Stimulated activated naive B cell treated with anti-CD40 and anti-IgM and Interleukin-4, amounts not matched to agents 10 μg/mL and 1 μg/mL and 100 μg/mL, for 72 hours (primary cell): ENCODE measurements around the gene RASA4B.
A peak's percentile ranks its signal among the peaks of the same experiment; 100 is the strongest.
"Not testable (repeated sequence)": the region's sequence is repeated elsewhere in the genome, so short reads cannot be mapped to it uniquely, and the experiment has no call there.

Source experiments
- ATAC-seq, 2 donors: fragments of 150-1000 bp; cut with Tn5 transposase; replicated peaks; 2 replicates each; pipeline ENCODE4 v1.10.0; 2021; ENCODE audit warnings: moderate library complexity in 1 of 2
- DNase-seq: peaks from one replicate; pipeline ENCODE4 v3.0.0; 2021
- H3K27ac Mint-ChIP-seq: one replicate; pipeline ENCODE4 v1.8.0; 2022; ENCODE audit warnings: mild to moderate bottlenecking, mixed read lengths
- H3K27me3 Mint-ChIP-seq, 2 donors: one replicate each; pipeline ENCODE4 v1.8.0; 2022; ENCODE audit warnings: mixed read lengths in 2 of 2
- H3K36me3 Mint-ChIP-seq, 2 donors: one replicate each; pipeline ENCODE4 v1.8.0; 2022; ENCODE audit warnings: mixed read lengths in 2 of 2, mild to moderate bottlenecking in 1 of 2
- H3K4me1 Mint-ChIP-seq, 2 donors: one replicate each; pipeline ENCODE4 v1.8.0; 2022; ENCODE audit warnings: mixed read lengths in 2 of 2, mild to moderate bottlenecking in 1 of 2
- H3K4me3 Mint-ChIP-seq, 2 donors: one replicate each; pipeline ENCODE4 v1.8.0; 2022; ENCODE audit warnings: mild to moderate bottlenecking in 2 of 2, mixed read lengths in 2 of 2, moderate library complexity in 1 of 2
- H3K9me3 Mint-ChIP-seq, 2 donors: one replicate each; pipeline ENCODE4 v1.8.0; 2022; ENCODE audit warnings: mixed read lengths in 2 of 2, mild to moderate bottlenecking in 1 of 2

Gene RASA4B

DNA sequence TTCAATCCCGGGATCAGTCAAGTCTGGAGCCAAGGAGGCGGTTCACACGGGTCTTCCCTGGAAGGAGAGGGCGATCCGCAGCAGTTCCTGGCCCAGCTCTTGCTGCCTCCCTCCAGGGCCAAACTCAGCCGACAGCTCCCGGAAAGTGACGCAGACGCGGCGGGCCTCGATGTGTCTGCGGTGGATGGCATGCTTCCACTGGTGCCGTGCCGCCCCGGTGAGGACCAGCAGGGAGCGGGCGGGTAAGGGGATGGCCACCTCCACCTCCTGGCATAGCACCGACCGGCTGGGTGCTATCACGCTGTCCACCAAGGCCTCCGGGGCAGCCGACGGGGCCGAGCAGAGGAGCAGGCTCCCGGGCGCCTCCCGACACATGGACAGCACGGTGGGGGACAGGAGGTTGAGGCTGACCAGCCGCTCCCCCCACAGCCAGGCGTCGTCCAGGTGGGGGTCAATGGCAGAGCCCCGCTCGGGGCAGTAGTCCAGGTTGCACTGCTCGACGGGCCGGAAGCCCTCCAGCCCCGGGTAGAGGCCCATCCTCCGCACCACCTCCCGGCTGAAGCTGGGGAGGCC, 60.1 kb downstream of the RASA4B start:
- Mint-ChIP-seq H3K27me3 (no peaks in the 10 kb centered on the region), H3K4me3 (no peak overlapping the region), H3K4me1 (peaks cover 11 to 16% of the 10 kb centered on the region in 2 donors), H3K27ac (no peak overlapping the region), H3K36me3 (peaks cover 35% of the 10 kb centered on the region in 2 donors), H3K9me3 (no peaks in the 10 kb centered on the region)
- no peak for ATAC-seq
- DNase-seq = no peak

DNA sequence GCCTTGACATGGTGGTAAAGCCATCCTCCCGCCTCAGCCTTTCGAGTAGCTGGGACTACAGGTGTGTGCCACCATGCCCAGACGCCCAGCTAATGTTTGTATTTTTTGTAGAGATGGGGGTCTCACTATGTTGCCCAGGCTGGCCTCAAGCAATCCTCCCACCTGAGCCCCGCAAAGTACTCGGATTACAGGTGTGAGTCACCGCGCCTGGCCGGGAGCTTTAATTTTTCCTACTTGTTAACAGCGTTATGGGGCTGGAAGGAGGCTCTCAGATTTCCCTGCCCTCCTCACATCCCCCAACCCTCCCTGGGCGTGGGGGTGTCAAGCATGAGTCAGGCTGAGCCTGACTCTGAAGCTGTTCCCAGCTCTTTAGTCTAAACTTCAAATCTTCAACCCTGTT, 61.2 kb downstream of the RASA4B start:
- Mint-ChIP-seq H3K4me1 (peaks cover 7 to 8% of the 10 kb centered on the region in 2 donors), H3K27ac (no peak overlapping the region), H3K4me3 (no peak overlapping the region), H3K9me3 (no peaks in the 10 kb centered on the region), H3K36me3 (peaks cover 32 to 33% of the 10 kb centered on the region in 2 donors), H3K27me3 (no peaks in the 10 kb centered on the region)
- DNase-seq = no peak
- ATAC-seq = peak in 1 of 2 donors; percentile 12

DNA sequence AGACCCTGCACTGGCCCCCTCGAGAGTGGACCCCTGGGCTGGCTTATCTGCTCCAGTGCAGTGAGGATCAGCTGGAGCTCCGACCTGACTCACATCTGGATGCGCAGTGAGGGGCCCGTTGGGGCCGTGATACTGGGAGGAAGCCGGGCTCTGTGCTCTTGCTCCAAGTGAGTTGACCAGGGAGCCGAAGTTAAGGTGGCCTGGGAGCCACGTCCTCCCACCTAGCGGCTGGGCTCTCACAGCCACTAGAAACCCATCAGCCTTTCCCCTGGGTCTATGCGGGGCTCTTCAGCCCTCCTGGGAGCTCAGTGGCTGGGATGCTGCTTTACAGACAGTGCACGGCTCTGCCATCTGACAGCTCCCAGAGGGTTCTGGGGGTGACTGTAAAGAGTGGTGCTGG, 62.0 kb downstream of the RASA4B start:
- Mint-ChIP-seq H3K36me3 (peaks cover 30% of the 10 kb centered on the region in 2 donors), H3K9me3 (no peaks in the 10 kb centered on the region), H3K27me3 (no peaks in the 10 kb centered on the region), H3K4me1 (peaks cover 4% of the 10 kb centered on the region in 2 donors), H3K27ac (peak overlapping the region; percentile 0), H3K4me3 (no peak overlapping the region)
- ATAC-seq (peak; percentile 17 to 26), DNase-seq (no peak)

DNA sequence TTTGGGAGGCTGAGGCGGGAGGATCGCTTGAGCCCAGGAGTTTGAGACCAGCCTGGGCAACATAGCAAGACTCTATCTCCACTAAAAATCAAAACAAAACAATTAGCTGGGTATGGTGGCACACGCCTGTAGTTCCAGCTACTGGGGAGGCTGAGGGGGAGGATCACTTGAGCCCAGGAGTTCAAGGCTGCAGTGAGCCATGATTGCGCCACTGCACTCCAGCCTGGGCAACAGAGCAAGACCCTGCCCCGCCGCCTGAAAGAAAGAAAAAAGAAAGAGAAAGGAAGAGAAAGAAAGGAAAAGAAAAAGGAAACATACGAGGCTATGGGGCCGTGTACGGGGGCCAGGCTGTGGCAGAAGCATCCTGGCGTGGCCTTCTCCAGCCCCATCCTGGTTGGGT, 62.6 kb downstream of the RASA4B start:
- not testable (repeated sequence) for H3K4me1 Mint-ChIP-seq, DNase-seq, H3K9me3 Mint-ChIP-seq, ATAC-seq, H3K4me3 Mint-ChIP-seq, H3K27me3 Mint-ChIP-seq
- peaks cover 33 to 34% of the 10 kb centered on the region in 2 donors for H3K36me3 Mint-ChIP-seq
- H3K27ac Mint-ChIP-seq = peak overlapping the region; percentile 0

DNA sequence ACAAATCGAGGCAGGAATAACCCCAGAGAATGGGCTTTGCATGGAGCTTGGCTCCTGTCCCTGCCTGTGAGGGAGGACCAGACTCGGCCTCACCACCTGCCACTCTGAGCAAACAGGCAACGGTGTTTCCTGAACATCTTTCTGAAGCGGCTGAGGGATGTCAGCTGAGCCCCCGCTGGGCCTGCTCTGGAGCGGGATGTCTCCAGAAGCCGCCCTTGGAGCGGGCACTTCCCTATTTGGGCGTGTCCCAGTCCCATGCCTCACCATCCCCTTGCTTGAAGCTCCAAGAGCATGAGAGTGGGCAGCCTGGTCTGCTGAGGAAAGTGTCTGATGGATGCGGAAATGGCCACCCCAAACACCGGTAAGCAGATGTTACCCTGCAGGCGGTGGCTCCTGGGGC, 63.1 kb downstream of the RASA4B start:
- Mint-ChIP-seq H3K36me3 (peaks cover 31% of the 10 kb centered on the region in 2 donors), H3K9me3 (no peaks in the 10 kb centered on the region), H3K27me3 (no peaks in the 10 kb centered on the region), H3K27ac (no peak overlapping the region), H3K4me1 (peaks cover 5 to 8% of the 10 kb centered on the region in 2 donors), H3K4me3 (no peak overlapping the region)
- DNase-seq (no peak), ATAC-seq (no peak)

DNA sequence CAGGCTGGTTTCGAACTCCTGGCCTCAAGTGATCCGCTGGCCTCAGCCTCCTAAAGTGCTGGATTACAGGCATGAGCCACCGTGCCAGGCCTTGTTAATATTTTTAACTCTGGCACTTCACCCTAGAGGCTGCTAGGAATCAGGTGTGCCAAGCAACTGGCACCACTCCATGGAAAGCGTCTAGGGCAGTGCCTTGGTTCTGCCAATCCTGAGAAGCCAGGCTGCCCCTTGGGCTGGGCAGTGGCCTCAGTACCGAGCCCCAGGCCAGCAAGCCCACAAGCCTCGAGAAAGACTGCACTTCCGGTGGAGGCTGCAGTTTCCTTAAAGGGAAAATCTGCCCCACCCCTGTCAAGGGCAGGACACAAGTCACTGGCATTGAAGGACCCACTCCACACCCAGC, 64.3 kb downstream of the RASA4B start:
- no peak overlapping the region for H3K27ac Mint-ChIP-seq
- no peak overlapping the region for H3K4me3 Mint-ChIP-seq
- no peak for ATAC-seq
- H3K9me3 Mint-ChIP-seq = no peaks in the 10 kb centered on the region
- no peaks in the 10 kb centered on the region for H3K27me3 Mint-ChIP-seq
- peaks cover 30 to 31% of the 10 kb centered on the region in 2 donors for H3K36me3 Mint-ChIP-seq
- no peak for DNase-seq
- peaks cover 7 to 8% of the 10 kb centered on the region in 2 donors for H3K4me1 Mint-ChIP-seq

DNA sequence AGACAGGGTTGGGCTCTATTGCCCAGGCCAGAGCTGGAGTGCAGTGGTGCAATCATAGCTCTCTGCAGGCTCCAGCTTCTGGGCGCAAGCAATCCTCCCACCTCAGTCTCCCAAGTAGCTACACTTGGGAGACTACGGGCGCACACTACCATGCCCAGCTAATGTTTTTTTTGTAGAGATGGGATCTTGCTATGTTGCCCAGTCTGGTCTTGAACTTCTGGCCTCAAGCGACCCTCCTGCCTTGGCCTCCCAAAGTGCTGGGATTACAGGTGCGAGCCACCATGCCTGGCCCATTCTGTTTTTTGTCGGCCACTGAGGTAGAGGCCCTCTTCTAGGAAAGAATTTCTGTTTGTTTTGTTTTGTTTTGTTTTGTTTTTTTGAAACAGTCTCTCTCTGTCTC, 65.1 kb downstream of the RASA4B start:
- ATAC-seq = no peak
- Mint-ChIP-seq H3K27ac (peak overlapping the region; percentile 42), H3K36me3 (peaks cover 29% of the 10 kb centered on the region in 2 donors), H3K4me1 (peaks cover 11% of the 10 kb centered on the region in 2 donors), H3K27me3 (no peaks in the 10 kb centered on the region), H3K9me3 (no peaks in the 10 kb centered on the region), H3K4me3 (no peak overlapping the region)
- DNase-seq = no peak

DNA sequence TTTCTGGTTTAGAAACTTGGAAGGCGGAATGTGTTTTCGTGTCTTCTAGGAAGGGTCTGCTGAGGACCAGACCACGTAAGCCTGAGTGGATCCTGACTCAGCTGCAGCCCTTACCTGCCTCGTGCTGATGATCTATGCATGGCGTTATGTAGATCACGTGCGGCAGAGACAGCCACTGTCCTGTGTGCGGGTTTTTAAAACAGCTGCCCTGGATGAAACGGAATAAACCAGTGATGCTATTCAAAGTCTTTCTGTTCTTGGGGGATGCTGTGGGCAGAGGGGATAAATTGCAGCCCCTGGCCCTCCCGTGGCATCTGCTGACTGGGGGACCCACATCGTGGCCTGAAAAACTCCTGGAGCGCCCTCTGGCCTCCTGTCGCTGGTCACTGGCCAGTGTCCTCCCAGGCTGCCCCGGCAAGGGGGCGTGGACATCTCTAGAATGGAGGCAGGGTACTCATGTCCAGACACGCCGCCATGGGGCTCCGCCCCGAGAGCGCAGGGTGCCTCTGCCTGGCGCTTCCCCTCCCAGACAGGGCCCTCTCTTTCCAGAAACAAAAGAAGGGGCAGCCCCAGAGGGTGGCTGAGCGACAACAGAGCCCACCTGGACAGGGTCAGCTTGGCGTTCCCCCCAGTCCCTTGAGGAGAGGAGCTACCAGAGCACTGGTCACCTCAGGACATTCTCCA, 66.1 kb downstream of the RASA4B start:
- Mint-ChIP-seq H3K4me1 (peaks cover 16 to 20% of the 10 kb centered on the region in 2 donors), H3K36me3 (peaks cover 31 to 35% of the 10 kb centered on the region in 2 donors), H3K9me3 (no peaks in the 10 kb centered on the region), H3K27ac (no peak overlapping the region), H3K27me3 (no peaks in the 10 kb centered on the region), H3K4me3 (no peak overlapping the region)
- no peak for DNase-seq
- no peak for ATAC-seq

DNA sequence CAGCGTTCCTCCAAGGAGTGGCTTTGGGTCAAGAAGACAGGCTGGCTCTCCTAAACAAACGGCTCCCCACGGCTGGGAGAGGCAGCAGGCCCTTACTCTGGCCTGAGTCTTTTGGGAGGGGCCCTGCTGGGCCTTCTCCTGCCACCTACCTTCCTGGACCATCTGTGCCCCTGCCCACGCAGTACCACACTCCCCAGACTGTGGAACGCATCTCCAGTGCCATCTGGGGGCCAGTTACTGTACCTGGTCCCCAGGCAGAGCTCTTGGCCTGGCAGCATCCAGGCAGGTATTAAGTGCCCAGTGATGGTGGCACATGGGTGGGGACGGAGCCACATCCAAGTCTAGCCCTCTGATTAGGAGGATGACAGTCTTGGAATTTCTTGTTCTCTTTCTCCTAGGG, 67.3 kb downstream of the RASA4B start:
- peaks cover 25 to 32% of the 10 kb centered on the region in 2 donors for H3K4me1 Mint-ChIP-seq
- peak; percentile 52 for DNase-seq
- peak overlapping the region; percentile 78 for H3K27ac Mint-ChIP-seq
- H3K9me3 Mint-ChIP-seq = no peaks in the 10 kb centered on the region
- no peaks in the 10 kb centered on the region for H3K27me3 Mint-ChIP-seq
- H3K4me3 Mint-ChIP-seq = no peak overlapping the region
- peaks cover 39 to 44% of the 10 kb centered on the region in 2 donors for H3K36me3 Mint-ChIP-seq
- ATAC-seq = peak; percentile 78 to 80

DNA sequence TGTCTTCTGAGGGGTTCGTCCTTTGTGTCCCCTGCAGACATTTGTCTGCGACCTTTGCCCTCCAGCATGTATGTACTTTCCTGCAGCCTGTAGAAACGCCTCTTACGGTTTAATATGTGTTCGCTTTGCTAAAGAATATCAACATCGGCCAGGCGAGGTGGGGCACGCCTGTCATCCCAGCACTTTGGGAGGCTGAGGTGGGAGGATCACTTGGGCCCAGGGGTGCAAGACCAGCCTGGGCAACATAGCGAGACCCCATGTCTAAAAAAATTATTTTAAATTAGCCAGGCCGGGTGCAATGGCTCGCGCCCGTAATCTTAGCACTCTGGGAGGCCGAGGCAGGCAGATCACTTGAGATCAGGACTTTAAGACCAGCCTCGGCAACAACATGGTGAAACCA, 68.4 kb downstream of the RASA4B start:
- no peak overlapping the region for H3K4me3 Mint-ChIP-seq
- no peak for DNase-seq
- no peaks in the 10 kb centered on the region for H3K27me3 Mint-ChIP-seq
- H3K9me3 Mint-ChIP-seq = no peaks in the 10 kb centered on the region
- peaks cover 27 to 39% of the 10 kb centered on the region in 2 donors for H3K4me1 Mint-ChIP-seq
- peaks cover 41% of the 10 kb centered on the region in 2 donors for H3K36me3 Mint-ChIP-seq
- ATAC-seq = no peak
- H3K27ac Mint-ChIP-seq = no peak overlapping the region

DNA sequence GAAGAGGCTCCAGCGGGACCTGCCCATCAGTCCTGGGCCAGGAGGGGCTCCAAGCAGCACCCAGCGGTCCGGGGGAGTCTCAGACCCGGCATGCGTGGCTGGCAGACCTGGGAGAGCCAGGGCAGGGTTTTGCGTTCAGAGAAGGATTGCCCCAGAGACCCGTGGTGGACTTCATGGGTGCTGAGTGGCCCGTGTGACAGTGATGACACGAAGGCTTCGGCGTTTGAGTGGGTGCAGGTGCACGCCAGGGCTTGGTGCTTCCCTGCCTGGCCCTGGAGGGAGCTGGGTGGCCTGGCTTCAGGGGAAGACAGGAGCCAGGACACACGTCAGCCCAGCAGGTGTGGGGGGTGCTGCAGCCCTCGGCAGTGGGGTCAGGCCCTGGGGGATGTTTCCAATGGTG, 70.3 kb downstream of the RASA4B start:
- Mint-ChIP-seq H3K27me3 (no peaks in the 10 kb centered on the region), H3K9me3 (no peaks in the 10 kb centered on the region), H3K4me1 (peaks cover 33 to 52% of the 10 kb centered on the region in 2 donors), H3K36me3 (peaks cover 45 to 53% of the 10 kb centered on the region in 2 donors), H3K27ac (peak overlapping the region; percentile 97), H3K4me3 (no peak overlapping the region)
- DNase-seq (no peak), ATAC-seq (no peak)

DNA sequence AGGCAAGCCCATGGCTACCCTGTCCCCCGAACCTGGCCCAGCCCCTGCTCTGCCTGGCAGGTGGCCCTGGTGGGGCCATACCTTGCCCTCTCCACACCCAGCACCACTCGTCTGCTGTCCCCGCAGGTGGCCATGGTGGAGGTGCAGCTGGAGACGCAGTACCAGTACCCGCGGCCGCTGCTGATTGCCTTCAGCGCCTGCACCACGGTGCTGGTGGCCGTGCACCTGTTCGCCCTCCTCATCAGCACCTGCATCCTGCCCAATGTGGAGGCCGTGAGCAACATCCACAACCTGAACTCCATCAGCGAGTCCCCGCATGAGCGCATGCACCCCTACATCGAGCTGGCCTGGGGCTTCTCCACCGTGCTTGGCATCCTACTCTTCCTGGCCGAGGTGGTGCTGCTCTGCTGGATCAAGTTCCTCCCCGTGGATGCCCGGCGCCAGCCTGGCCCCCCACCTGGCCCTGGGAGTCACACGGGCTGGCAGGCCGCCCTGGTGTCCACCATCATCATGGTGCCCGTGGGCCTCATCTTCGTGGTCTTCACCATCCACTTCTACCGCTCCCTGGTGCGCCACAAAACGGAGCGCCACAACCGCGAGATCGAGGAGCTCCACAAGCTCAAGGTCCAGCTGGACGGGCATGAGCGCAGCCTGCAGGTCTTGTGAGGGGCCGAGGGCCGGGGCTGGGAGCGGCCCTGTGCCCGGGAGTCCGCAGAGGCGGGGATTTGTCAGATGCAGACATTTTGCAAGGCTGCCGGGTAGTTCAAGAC, 71.0 kb downstream of the RASA4B start:
- Mint-ChIP-seq H3K4me3 (peak overlapping the region; percentile 28 to 50), H3K36me3 (peaks cover 51 to 61% of the 10 kb centered on the region in 2 donors)

DNA sequence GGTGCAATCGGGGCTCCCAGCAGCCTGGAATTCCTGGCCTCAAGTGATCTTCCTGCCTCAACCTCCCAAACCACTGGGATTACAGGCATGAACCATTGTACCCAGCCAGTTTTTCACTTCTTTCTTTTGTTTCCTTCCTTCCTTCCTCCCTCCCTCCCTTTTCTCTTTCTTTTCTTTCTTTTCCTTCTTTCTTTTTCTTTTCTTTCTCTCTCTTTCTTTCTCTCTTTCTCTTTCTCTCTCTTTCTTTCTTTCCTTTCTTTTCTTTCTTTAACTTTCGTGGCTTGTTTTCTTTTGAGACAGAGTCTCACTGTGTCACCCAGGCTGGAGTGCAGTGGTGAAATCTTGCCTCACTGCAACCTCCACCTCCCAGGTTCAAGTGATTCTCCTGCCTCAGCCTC, 71.9 kb downstream of the RASA4B start:
- H3K9me3 Mint-ChIP-seq = no peaks in the 10 kb centered on the region
- H3K36me3 Mint-ChIP-seq = peaks cover 54 to 62% of the 10 kb centered on the region in 2 donors
- H3K27ac Mint-ChIP-seq = peak overlapping the region; percentile 97
- H3K27me3 Mint-ChIP-seq = no peaks in the 10 kb centered on the region
- DNase-seq = no peak
- no peak for ATAC-seq
- peaks cover 41 to 68% of the 10 kb centered on the region in 2 donors for H3K4me1 Mint-ChIP-seq
- H3K4me3 Mint-ChIP-seq = peak overlapping the region; percentile 26 to 71

More for the DNA sequence above, 71.0 kb downstream of the RASA4B start:
- H3K27ac Mint-ChIP-seq = peak overlapping the region; percentile 97
- no peaks in the 10 kb centered on the region for H3K27me3 Mint-ChIP-seq
- peaks cover 40 to 59% of the 10 kb centered on the region in 2 donors for H3K4me1 Mint-ChIP-seq
- no peak for DNase-seq
- ATAC-seq = no peak
- H3K9me3 Mint-ChIP-seq = no peaks in the 10 kb centered on the region

DNA sequence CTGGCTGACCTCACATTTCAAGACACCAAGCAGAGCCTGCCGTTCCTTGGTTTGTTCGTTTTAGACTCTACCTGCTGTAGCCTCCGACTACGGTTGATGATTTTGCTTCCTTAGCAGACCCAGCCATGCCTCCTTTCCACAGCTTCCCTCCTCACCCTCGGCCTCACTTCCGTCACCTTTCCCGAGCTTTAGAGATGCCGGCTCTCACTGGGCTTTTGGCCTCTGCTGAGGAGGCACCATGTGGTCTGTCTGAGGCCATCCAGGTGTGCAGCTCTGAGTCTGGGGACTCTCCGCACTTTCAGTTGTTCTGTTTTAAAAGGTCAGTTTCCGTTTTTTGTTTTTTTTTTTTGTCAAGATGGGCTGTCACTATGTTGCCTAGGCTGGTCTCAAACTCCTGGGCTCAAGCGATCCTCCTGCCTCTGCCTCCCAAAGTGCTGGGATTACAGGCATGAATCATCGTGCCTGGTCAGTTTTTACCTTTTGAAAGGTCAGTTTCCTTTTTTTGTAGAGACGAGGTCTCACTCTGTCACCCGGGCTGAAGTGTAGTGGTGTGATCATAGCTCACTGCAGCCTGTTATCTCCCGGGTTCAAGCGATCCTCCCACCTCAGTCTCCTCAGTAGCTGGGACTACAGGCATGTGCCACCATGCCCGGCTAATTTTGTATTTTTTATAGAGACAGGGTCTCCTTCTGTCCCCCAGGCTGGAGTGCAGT, 72.5 kb downstream of the RASA4B start:
- no peaks in the 10 kb centered on the region for H3K9me3 Mint-ChIP-seq
- ATAC-seq = peak; percentile 73 to 76
- H3K27ac Mint-ChIP-seq = peak overlapping the region; percentile 97
- DNase-seq = peak; percentile 71
- peaks cover 51 to 57% of the 10 kb centered on the region in 2 donors for H3K36me3 Mint-ChIP-seq
- H3K4me1 Mint-ChIP-seq = peaks cover 36 to 63% of the 10 kb centered on the region in 2 donors
- peak overlapping the region; percentile 71 to 77 for H3K4me3 Mint-ChIP-seq
- H3K27me3 Mint-ChIP-seq = no peaks in the 10 kb centered on the region
